HG03457 (cell line): ENCODE results near the gene AKR7A2.
"Not testable (repeated sequence)": the region's sequence is repeated elsewhere in the genome, so short reads cannot be mapped to it uniquely, and the experiment has no call there.

Experiments
- ATAC-seq: cut with Tn5 transposase; IDR thresholded peaks from one replicate; pipeline ENCODE4 v1.9.1; 2021; ENCODE audit warnings: moderate number of reproducible peaks; ENCODE audit not compliant: unreplicated experiment

Gene AKR7A2

DNA sequence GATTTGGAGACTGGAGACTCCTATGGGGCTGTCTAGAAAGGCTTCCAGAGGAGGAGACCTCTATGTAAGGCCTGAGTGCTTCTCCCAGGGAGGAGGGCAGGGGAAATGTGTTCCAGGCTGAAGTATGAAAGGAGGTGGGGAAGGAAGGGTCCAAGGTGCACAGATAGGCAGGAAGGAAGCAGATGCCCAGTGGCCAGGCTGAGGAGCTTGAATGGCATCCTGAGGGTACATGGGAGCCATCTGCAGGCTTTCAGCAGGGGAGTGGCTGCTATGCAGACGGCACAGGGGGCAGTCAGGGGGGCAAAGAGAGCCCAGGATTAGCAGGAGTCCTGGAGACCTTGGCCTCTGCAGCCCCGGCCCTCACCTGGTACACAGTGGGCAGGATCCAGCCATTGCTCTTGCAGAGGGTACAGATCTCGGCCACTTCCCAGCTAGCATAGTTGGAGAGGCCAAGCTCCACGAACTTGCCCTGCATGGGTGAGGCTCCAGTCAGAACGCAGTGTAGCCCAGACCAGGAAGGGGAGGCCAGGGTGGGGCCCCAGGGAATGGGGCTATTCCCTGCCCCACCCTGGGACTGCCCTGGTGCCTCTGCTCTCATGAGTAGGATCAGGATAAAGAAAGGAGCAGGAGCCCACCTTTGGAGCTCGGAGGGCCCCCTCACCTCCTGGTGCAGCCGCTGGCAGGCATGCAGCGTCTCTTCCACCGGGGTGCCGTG lies 4.0 kb downstream of the AKR7A2 start:
- ATAC-seq, result no peak

GRCh38 chr1:19306941-19307340 lies 5.0 kb downstream of the AKR7A2 start:
- no peak for ATAC-seq

DNA sequence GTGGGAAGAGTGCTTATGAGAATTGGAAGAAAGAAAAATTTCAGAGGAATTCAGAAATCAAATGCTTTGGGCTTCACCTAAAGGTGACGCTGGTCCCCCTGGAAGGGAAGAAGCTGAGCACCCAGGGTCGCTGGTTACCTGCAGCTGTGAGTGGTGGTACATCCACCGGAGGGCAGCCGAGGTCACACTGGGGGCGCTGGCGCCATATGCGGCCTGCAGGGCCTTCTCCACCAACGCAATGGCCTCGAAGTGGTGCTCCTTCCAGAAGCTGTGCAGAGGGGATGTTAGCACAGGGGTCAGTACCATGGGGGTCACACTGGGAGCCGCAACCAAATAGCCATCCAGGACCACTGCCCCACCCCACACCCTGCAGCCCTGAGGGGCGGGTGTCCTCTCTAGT lies 6.1 kb downstream of the AKR7A2 start:
- no peak for ATAC-seq

DNA sequence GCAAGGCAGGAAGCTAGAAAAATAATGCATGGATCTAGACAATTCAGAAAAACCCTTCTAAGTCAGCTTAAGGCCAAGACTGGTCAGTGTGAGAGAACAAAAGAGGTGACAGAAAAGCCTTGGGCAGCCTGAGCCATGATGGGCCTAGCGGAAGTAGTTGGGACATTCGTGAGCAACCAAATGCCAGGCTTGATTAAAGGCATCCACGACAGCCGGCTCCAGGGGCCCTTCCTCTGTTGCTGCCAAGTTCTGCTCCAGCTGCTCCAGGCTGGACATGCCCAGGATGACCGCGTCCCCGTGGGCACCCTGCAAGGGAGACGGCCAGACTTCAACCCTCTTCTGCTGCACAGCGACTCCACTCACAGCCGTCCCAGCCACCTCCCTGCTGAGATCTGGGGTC lies 7.9 kb downstream of the AKR7A2 start:
- not testable (repeated sequence) for ATAC-seq

- no peak for ATAC-seq
These were observed 11.7 kb downstream of the AKR7A2 start for GRCh38 chr1:19300211-19300610.

DNA sequence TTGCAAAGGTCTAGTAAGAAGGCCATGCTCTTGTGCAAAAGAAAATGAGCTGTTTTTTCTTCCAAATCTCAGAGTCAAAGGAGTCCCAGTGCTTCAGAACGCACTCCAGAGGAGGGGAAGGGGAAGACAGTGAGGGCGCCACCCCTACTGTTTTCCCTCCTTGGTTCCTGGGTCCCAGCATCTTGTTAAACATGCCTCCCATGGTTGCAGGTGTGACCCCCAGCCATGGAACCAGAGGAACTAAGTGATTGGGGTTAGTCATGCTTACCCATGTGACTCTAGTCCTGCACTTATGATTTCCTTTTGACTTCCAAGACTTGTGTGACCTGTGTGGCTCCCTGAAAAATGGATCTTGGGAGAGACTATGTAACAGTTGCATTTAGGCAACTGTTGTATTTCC lies 17.3 kb downstream of the AKR7A2 start:
- no peak for ATAC-seq

GRCh38 chr1:19289244-19289643 lies 22.7 kb downstream of the AKR7A2 start:
- ATAC-seq, result no peak

DNA sequence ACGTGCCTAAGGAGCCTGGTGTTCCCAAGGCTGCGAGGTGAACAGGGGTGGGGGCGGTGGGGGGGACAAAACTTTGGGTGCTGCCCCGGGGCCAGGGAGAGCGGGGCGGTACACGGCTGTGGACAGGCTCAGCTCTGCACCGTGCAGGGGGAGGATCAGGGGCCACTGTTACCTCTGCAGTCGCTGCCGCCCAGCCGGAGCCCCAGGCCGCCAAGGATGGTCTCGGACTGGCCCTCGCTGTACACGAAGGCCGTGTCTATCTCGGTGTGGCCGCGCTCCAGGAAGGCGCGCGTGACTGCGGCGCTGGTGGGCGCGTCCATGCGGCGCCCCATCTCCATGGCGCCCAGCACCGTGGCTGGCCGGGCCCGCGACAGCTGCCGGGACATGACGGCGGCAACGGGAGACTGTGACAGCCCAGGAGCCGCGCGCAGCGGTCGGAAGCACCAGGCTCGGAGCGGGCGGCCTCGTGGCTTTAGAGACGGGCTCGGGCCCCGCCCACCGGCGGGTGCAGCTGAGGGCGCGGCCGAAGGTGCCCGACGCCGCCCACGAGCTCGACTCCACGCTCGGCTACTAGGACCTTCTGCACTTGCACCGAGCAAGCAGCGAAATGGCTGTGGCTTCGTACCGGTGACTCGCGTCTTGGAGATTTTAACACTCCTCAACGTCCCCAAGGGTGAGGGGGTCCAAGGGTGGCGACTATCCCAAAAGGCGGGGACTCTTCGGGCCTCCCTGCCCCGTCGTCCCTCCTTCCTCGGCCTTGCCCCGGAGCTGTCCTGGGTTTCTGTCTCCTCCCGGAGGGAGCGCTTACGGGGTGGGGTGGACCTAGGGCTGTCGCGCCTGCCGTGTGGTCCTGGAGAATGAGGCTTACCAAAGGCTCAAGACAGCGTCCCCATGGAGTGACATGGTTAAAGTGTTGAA lies 23.4 kb downstream of the AKR7A2 start, which contains the start of gene AKR7A3:
Gene AKR7A3 (minus strand): TSS at position 447 of the 918 bp plus-strand sequence. CDS start 61 bp downstream, at position 386.
- ATAC-seq, result not testable (repeated sequence)

DNA sequence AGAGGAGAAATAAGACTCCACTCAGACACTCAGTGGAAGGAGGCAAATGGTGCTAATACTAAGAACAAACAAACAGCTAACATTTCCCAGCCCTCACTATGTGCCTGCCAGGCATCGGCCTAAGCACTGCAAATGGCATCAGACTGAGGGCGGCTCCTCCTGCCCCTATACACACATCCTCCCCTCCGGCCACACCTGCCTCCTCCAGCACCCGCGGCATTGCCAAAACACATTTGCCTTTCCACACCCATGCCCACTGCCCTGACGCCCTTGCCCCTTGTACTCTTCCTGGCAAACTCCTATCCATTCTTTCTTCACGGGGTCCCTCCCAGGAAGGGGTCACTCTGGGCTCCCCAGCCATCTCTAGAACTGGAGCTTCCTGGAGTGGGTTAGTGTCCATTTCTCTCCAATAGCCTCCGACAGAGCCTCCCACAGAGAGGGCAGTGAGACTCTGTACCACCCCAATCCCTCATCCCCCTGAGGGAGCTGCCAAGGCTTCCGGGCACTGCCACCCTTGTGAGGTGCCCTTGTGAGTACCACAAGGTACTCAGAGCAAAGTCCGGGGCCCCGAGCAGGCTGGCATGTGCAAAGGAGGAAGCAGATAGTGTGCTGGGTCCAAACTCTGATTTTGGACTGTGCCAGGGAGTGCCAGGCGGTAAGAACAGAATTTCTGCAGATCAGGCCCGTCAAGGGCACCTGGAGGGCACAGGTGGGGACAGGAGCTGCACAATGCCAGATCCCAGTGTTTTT lies 24.3 kb downstream of the AKR7A2 start:
- ATAC-seq, result no peak

- not testable (repeated sequence) for ATAC-seq
These were observed 26.1 kb downstream of the AKR7A2 start for GRCh38 chr1:19285807-19286206.

GRCh38 chr1:19285366-19285765 lies 26.6 kb downstream of the AKR7A2 start:
- not testable (repeated sequence) for ATAC-seq

GRCh38 chr1:19284881-19285280 lies 27.1 kb downstream of the AKR7A2 start:
- ATAC-seq, result no peak

DNA sequence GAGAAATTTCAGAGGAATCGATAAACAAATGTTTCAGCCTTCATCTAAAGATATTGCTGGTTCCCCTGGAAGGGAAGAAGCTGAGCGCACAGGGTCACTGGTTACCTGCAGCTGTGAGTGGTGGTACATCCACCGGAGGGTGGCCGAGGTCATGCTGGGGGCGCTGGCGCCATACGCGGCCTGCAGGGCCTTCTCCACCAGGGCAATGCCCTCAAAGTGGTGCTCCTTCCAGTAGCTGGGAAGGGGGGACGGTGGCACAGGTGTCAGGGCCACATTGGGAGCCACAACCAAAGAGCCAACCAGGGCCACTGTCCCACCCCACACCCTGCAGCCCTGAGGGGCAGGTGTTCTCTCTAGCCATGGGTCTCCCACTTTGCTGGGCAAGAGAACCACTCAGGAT lies 28.1 kb downstream of the AKR7A2 start:
- ATAC-seq, result no peak

DNA sequence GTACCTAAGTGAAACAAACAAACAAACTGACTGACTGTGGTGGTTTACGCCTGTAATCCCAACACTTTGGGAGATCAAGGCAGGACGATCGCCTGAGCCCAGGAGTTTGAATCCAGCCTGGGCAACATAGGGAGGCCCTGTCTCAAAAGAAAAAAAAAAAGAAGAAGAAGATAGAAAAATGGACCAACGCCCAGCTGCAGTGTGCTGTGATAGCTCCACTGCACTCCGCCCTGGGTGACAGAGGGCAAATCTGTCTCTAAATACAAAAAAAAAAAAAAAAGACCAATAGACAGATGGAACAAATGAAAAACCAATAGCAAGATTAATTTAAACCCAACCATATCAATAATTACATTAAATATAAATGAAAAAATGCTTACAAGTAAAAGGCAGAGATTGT lies 37.3 kb downstream of the AKR7A2 start:
- ATAC-seq, result no peak

GRCh38 chr1:19273844-19274531 lies 38.0 kb downstream of the AKR7A2 start:
- not testable (repeated sequence) for ATAC-seq

GRCh38 chr1:19273106-19273843 lies 38.7 kb downstream of the AKR7A2 start:
- ATAC-seq, result no peak

DNA sequence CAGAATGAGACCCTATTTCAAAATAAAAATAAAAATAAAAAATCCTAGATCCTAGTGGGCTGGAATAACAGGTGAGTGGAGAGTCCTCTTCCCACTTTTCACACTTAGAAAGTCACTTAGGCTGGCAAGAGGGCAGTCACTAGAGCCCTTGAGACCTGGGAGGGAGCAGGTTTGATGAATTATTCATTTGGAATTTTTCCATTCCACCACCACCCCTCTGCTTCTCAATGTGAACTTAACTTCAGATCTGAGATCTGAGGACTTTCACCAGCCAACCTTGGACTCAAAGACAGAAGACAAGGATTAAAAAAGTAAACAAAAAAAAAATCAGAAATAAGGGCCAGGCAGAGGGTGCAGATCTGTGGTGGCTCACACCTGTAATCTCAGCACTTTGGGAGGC lies 39.9 kb downstream of the AKR7A2 start:
- ATAC-seq, result no peak

DNA sequence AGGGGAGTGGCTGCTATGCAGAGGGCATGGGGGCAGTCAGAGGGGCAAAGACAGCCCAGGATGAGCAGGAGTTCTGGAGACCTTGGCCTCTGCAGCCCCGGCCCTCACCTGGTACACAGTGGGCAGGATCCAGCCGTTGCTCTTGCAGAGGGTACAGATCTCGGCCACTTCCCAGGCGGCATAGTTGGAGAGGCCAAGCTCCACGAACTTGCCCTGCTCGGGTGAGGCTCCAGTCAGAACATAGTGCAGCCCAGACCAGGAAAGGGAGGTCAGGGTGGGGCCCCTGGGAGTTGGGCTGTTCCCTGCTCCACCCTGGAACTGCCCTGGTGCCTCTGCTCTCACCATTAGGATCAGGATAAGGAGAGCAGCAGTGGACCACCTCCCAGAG lies 41.6 kb downstream of the AKR7A2 start:
- ATAC-seq, result not testable (repeated sequence)

DNA sequence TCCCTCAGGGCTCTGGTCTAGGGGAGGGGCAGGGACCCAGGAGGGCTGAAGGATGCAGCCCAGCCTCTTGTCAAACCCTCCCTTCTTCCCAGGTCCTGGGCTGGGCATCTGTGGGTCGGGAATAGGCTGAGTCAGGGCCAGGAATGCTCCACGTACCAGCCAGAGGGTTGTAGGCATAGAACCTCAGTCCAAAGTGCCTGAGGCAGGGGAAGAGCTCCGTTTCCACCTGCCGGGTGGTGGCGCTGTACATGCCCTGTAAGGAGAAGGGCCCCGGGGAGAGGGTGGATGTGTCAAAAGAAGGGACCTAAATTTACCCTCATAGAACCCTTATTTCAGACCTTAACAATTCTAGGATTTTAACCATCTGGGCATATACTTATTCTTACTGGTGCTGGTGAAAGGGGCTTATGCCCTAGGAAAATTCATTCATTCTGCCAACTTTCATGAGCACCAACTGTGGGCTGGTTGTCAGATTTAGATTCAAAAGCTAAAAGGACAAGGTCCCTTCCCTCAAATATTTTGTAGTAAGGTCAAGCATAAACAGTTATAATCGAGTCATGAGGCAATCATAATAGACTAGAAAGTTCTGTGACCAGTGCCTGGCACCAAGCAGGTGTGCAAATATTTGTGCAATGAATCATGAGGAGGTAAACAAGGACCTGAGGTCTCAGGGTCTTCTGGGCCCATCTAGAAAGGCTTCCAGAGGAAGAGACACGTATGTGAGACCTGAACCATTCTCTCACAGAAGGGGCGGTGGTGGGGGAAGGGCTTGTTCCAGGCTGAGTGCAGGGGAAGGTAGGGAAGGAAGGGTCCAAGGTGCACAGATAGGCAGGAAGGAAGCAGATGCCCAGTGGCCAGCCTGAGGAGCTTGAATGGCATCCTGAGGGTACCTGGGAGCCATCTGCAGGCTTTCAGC lies 42.3 kb downstream of the AKR7A2 start:
- ATAC-seq, result not testable (repeated sequence)
